Measurements from ENCODE around the gene MAPK12. TPM values are rescaled to one million over a fixed set of nuclear protein-coding genes. Genes with fewer than 3 reads are reported as not detected.

The MAPK12 gene
- total and polyA plus RNA-seq, 4 donors: 0.83 to 2.8 (median 1.9) TPM

- H3K27me3 ChIP-seq (ENCODE audit: control insufficient read depth in 4 of 4, insufficient read depth in 4 of 4, low read length in 3 of 4): no peaks in the 10 kb centered on the region
- peaks cover 49 to 92% (median 76%) of the 10 kb centered on the region in 4 donors for H3K4me1 ChIP-seq (ENCODE audit: control insufficient read depth in 4 of 4, insufficient read depth in 4 of 4, low read length in 3 of 4)
- TF ChIP-seq REST (IDR thresholded peaks at IDR 0.05) (peak; percentile 72), MAX (IDR thresholded peaks at IDR 0.05) (peak; percentile 61), EGR1 (IDR thresholded peaks at IDR 0.05; ENCODE audit: low read depth in 2 of 2) (peak in 1 of 2 donors; percentile 63), FOXA2 (IDR thresholded peaks at IDR 0.05) (no peak), TAF1 (conservative IDR thresholded peaks at IDR 0.05) (no peak), NR2F2 (IDR thresholded peaks at IDR 0.05) (peak; percentile 80), CTCF (IDR thresholded peaks at IDR 0.05; ENCODE audit: low read depth, low read length, missing input control) (no peak), YY1 (IDR thresholded peaks at IDR 0.05) (peak; percentile 78), FOXA1 (IDR thresholded peaks at IDR 0.05) (peak; percentile 63), HNF4G (IDR thresholded peaks at IDR 0.05) (peak; percentile 100), JUND (IDR thresholded peaks at IDR 0.05) (peak in 1 of 2 donors; percentile 53), SP1 (IDR thresholded peaks at IDR 0.05) (peak; percentile 90), ZBTB33 (IDR thresholded peaks at IDR 0.05) (no peak), RAD21 (IDR thresholded peaks at IDR 0.05) (peak in 1 of 2 donors; percentile 42), HNF4A (conservative IDR thresholded peaks at IDR 0.05) (peak; percentile 99), GABPA (IDR thresholded peaks at IDR 0.05 in 1 of 2, conservative IDR thresholded peaks at IDR 0.05 in 1 of 2) (peak in 1 of 2 donors; percentile 24), RXRA (IDR thresholded peaks at IDR 0.05) (peak; percentile 89 to 90)
- TF ChIP-seq, protein P1, sequence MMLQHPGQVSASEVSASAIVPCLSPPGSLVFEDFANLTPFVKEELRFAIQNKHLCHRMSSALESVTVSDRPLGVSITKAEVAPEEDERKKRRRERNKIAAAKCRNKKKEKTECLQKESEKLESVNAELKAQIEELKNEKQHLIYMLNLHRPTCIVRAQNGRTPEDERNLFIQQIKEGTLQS (IDR thresholded peaks at IDR 0.05): no peak
- peak overlapping the region in 2 of 3 donors; percentile 56 to 84 for H3K4me3 ChIP-seq (ENCODE audit: low read depth in 1 of 3, low read length in 3 of 3)
- H3K9me3 ChIP-seq (ENCODE audit: control insufficient read depth in 4 of 4, low read length in 3 of 4): no peaks in the 10 kb centered on the region
- no peaks in the 10 kb centered on the region for H3K36me3 ChIP-seq (ENCODE audit: control insufficient read depth in 4 of 4, insufficient read depth in 3 of 4, low read depth in 1 of 4, low read length in 3 of 4)
- peak overlapping the region; percentile 68 to 78 for H3K27ac ChIP-seq (ENCODE audit: low read depth in 1 of 2, low read length in 2 of 2)
- DNase-seq (ENCODE audit: low spot score): peak; percentile 84
- H3K9ac ChIP-seq (ENCODE audit: low read depth in 1 of 2, low read length in 2 of 2): no peak overlapping the region
- WGBS: 11% methylated on average over 93 of the region's 93 CpGs
Measured at GRCh38 chr22:50299785-50300619, 38.5 kb upstream of the MAPK12 start.

Data from liver (tissue), 9 donors.